ENCODE data around the gene PCGF3. TPM values are rescaled to one million over a fixed set of nuclear protein-coding genes. Genes with fewer than 3 reads are reported as not detected.
"Not testable (repeated sequence)": the region's sequence is repeated elsewhere in the genome, so short reads cannot be mapped to it uniquely, and the experiment has no call there.

The PCGF3 gene
- total RNA-seq, 1 donor from 2014 or later: 124 TPM

DNA sequence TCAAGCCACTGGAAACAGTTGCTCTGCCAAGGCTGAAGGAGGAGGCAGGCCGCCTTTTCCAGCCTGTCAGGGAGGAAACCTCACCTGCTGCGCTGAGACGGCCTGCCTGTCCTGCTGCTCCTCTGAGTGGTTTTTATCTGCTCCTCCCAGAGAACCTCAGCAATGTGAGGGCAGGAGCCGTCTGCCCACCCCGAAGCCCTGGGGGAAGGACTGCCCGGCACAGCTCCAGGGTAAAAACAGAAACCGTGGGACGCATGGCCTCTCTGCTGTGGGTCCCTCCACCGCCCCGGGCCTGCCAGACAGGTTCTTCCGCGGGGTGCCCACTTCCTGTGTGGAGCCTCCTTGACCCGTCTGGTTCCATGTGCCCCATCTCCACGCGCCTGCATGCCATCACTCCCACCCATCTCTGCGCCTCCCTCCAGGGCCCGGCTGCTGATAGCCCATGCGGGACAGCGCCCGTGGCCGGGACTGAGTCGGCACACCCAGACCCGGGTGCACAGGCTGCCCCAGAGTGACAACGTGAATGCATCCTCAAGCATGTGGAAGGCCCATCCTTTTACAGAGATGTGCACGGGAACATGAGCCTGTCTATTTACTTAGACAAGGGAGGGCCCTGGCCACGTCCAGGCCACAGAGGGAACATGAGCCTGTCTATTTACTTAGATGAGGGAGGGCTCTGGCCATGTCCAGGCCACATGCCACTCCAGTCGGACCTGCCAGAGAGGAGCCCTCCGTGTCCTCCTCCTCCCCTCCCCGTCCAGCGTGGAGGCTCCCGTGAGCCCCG, 12.7 kb upstream of the PCGF3 start:
- Histone ChIP-seq H3K4me3 (no peak overlapping the region), H3K36me3 (no peaks in the 10 kb centered on the region), H3K4me1 (peaks cover 0 to 4% of the 10 kb centered on the region in 2 donors), H3K9me3 (no peaks in the 10 kb centered on the region), H3K27ac (no peak overlapping the region), H3K27me3 (no peaks in the 10 kb centered on the region)
- no peak for DNase-seq (ENCODE audit: low spot score in 2 of 2)
- TF ChIP-seq, protein P1, sequence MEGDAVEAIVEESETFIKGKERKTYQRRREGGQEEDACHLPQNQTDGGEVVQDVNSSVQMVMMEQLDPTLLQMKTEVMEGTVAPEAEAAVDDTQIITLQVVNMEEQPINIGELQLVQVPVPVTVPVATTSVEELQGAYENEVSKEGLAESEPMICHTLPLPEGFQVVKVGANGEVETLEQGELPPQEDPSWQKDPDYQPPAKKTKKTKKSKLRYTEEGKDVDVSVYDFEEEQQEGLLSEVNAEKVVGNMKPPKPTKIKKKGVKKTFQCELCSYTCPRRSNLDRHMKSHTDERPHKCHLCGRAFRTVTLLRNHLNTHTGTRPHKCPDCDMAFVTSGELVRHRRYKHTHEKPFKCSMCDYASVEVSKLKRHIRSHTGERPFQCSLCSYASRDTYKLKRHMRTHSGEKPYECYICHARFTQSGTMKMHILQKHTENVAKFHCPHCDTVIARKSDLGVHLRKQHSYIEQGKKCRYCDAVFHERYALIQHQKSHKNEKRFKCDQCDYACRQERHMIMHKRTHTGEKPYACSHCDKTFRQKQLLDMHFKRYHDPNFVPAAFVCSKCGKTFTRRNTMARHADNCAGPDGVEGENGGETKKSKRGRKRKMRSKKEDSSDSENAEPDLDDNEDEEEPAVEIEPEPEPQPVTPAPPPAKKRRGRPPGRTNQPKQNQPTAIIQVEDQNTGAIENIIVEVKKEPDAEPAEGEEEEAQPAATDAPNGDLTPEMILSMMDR (IDR thresholded peaks at IDR 0.05): no peak
- intact Hi-C loops (cut with DNase I): no loop called here

DNA sequence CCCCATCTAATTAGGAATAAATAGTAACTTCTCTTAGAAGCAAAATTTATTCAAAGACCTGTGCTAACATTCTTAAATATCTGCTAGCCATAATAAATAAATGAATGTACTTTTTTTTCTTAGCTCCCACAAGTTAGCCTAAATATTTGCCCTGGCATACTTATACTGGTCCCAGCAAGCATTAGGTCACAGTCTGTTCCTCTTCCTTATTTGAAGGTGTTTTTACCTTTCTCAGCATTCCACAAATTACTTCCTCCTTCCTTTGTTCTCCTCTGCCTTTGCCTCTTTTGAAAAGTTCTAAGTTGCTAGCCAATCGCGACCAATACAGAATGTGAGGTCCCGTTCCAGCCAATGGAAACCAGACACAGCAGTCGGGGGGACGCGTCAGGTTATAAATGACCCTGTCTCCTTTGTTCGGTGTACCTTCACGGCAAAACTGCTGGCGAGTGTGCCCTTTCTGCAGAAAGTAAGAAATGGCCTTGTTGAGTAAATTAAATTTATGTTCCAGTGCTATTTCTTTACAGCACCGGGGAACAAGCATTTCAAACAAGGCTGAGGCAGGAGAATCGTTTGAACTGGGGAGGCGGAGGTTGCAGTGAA, 11.2 kb upstream of the PCGF3 start:
- intact Hi-C loops (cut with DNase I); H3K36me3 ChIP-seq; DNase-seq (ENCODE audit: low spot score in 2 of 2): not testable (repeated sequence)

DNA sequence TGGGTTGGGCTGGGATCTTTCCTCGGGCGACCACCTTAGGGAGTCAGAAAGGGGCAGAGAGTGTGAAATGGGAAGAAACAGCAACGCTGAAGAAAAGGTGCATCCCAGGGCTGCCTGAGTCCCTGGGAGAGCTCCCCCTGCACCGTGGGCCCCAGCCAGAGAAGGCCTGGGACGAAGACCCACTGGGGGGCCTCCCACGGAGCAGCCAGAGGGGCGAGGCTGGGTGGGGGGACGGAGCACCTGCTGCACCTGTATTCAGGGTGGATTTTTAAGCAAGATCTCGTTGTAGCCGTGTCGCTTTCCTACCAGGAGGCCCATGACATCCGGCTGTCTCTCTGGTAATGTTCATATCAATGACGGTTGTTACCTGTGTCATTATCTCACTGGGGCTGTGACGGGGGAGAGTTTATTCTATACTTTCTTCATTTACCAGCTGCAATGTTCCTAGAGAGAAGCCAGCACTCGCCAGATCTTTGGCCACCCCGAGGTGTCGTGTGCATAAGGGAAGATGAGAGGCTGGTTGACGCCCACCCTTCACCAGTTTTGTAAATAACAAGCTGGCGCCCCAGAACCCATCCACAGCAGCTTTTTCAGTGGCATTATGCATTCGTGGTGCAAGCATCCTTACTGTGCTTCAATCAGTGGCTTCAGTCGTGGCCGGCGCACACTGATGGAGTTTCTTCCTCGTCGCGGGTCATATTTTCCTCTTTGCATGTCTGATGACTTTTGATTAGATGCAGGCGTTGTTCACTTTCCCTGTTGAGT, 5.6 kb upstream of the PCGF3 start:
- H3K4me3 ChIP-seq: no peak overlapping the region
- no peaks in the 10 kb centered on the region for H3K4me1 ChIP-seq
- no peaks in the 10 kb centered on the region for H3K36me3 ChIP-seq
- no peaks in the 10 kb centered on the region for H3K27me3 ChIP-seq
- intact Hi-C loops (cut with DNase I): no loop called here
- H3K27ac ChIP-seq: no peak overlapping the region
- TF ChIP-seq, protein P1 (IDR thresholded peaks at IDR 0.05): no peak
- H3K9me3 ChIP-seq: no peaks in the 10 kb centered on the region
- no peak for DNase-seq (ENCODE audit: low spot score in 2 of 2)

More for the DNA sequence above, 11.2 kb upstream of the PCGF3 start:
- H3K4me3 ChIP-seq, H3K27me3 ChIP-seq, H3K4me1 ChIP-seq, H3K27ac ChIP-seq, H3K9me3 ChIP-seq: not testable (repeated sequence)

DNA sequence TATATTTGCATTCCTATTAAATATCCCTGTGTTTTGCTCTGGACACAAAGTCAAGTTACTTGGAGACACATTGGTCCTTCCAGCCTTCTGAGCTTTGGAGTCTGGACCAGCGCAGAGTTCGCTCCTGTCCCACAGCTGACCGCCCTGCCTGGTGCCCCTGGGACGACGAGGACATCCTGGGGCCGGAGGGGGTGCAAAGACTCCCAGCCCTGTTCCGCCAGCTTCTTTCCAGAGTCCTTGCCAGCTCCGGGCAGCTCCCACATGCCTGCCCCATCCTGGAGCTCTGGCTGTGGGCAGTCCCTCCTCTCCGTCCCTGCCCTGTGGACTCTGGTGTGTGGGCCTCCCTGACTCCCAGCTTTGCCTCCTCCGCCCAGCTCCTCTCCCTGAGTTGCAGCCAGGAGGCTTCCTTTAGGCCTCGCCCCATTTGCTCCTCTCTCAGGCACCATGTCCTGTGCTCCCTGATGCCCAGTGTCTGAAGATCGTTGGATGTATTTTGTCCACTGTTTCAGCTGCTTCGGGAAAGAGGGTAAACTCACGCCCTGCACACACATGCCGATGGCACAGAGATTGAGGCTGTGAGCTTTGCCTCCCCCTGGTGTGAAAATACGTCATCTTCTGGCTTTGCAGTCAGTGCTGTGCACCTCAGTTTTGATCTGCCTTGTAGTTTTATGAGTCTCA, 4.9 kb upstream of the PCGF3 start:
- Histone ChIP-seq H3K4me1 (no peaks in the 10 kb centered on the region), H3K27me3 (no peaks in the 10 kb centered on the region), H3K4me3 (no peak overlapping the region), H3K36me3 (no peaks in the 10 kb centered on the region), H3K27ac (no peak overlapping the region), H3K9me3 (no peaks in the 10 kb centered on the region)
- DNase-seq (ENCODE audit: low spot score in 2 of 2): no peak
- TF ChIP-seq, protein P1 (IDR thresholded peaks at IDR 0.05): no peak
- intact Hi-C loops (cut with DNase I): no loop called here

DNA sequence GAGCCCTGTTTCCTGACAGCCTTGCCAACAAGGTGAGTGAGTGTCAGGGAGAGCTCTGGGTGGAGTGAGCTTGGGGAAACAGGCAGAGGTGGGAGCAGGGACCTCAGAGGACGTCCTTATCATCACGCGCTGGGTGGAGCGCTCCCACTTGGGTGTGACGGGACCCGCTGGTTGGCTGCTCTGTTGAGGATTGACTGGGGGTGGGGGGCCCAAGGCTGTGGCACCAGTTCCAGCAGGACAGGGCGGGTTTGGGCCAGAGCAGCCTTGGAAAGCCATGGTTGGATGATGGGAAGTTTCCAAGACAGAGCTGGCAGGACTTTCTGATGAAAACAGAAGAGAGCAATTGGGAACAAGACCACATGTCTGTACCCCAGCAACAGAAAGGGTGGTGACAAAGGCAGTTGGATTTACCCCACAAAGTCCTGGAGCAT, 3.0 kb upstream of the PCGF3 start:
- intact Hi-C loops (cut with DNase I): no loop called here
- DNase-seq (ENCODE audit: low spot score in 2 of 2): peak in 1 of 2 donors; percentile 62
- no peaks in the 10 kb centered on the region for H3K27me3 ChIP-seq

More for the DNA sequence above, 3.0 kb upstream of the PCGF3 start:
- Histone ChIP-seq H3K36me3 (no peaks in the 10 kb centered on the region), H3K4me1 (peaks cover 6 to 7% of the 10 kb centered on the region in 2 donors), H3K27ac (no peak overlapping the region), H3K9me3 (no peaks in the 10 kb centered on the region), H3K4me3 (no peak overlapping the region)
- TF ChIP-seq, protein P1 (IDR thresholded peaks at IDR 0.05): no peak

Measured in ascending aorta (tissue), 2 donors.